ENCODE results near the gene MZB1.
"Not testable (repeated sequence)": the region's sequence is repeated elsewhere in the genome, so short reads cannot be mapped to it uniquely, and the experiment has no call there.

MZB1 gene

DNA sequence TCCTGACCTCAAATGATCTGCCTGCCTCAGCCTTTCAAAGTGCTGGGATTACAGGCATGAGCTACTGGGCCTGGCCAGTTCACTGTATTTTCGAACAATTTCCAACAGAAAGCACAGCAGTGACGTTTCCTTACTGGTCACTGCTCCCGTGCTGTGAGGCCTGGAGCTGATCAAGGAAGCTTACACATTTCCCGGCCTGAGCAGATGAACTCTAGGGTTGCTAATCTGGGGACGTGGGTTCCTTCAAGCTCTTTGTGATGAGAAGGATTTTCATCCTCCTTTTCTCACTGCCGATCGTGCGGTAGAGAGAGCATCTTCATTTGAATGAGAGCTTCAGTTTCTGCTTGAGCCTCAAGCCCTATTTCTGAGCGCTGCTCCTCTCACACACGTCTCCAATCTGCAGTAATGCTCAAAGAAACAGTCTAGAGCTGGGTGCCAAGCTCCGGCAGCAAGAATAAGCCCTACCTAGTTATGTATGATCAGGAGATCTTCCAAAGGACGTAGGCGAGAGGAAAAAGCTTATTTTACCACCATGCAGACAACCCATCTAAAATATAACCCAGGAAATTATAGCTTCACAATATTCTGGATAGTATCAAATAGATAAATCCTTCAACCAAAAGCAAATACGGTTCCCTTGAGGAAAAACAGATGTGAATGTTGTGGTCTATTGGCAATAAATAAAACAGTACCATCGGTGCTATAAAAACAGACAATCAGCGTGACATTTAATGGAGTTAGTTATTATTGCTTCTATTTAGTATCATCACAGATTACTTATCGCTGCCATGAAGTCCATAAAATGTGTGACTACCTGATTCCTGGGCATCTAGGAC lies 21.5 kb upstream of the MZB1 start:
- DNase-seq: no peak

DNA sequence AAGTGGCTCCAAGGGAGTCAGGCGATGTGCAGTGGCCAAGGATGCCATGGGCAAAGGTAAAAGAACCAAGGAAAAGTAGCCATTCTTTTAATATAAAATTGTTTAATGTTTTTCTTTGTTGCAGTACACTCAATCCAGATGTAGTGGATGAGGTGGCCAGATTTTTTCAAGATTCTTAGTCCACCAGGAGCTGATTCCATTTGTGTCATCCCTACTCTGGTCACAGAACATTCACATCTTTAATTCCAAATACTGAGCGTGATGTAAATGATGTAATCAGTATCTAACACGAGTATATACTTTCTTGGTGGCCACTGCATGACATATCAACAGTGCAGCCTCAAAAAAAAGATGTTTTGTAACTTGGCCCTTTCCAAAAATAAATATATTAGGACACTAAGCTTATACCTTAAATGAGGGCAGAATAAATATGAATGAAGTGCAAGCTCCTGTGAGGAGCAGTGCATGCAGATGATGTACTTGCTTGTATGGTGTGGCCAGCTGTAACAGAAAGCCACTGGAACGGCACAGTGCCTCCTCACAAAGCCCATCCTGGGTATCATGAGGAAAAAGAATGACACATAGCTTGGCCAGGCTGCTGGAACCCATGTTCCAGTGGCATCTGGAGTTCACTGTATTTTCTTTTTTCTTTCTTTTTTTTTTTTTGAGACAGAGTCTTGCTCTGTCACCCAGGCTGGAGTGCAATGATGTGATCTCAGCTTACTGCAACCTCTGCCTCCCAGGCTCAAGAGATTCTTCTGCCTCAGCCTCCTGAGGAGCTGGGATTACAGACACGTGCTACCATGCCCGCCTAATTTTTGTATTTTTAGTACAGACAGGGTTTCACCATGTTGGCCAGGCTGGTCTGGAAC lies 20.6 kb upstream of the MZB1 start:
- no peak for DNase-seq

DNA sequence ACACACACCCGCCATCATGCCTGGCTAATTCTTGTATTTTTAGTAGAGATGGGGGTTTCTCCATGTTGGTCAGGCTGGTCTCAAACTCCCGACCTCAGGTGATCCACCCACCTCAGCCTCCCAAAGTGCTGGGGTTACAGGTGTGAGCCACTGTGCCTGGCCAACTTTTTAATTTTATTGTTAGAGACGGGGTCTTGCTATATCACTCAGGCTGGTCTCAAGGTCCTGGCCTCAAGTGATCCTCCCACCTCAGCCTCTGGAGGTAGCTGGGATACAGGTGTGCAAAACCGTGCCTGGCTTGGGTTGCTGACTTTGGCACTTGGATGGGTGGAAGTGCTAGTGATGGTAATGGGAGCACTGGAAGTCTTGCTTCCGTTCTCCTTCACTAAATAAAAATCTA lies 19.4 kb upstream of the MZB1 start:
- not testable (repeated sequence) for DNase-seq

DNA sequence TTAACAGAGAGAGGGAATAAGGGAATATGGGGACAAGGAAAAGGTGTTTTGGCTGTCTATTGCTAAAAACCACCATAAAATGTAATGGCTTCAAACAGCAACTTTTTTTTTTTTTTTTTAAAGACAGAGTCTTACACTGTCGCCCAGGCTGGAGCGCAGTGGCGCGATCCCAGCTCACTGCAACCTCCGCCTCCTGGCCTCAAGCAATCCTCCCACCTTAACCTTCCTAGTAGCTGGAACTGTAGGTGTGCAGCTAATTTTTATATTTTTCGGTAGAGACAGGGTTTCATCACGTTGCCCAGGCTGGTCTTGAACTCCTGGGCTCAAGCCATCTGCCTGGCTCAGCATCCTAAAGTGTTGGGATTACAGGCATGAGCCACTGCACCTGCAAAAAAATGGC lies 18.5 kb upstream of the MZB1 start:
- no peak for DNase-seq

DNA sequence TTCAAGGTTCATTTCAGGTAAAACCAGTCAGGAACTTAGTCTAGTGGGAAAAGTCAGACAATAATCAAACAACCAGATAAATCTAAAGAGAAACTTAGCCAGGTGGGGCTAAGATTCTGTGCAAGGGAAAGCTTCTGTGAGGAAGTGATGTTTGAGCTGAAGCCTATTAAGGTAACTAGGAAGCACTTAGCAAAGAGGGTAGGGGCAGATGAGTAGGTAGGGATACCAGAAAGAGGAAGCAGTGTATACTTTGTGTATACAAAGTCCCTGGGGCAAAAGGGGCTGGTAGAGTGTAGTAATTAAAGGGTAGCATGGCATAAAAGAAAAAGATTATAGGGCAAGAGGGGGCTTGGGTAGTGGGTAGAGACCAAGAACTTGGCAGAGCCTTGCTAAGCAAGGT lies 17.8 kb upstream of the MZB1 start:
- DNase-seq: no peak

DNA sequence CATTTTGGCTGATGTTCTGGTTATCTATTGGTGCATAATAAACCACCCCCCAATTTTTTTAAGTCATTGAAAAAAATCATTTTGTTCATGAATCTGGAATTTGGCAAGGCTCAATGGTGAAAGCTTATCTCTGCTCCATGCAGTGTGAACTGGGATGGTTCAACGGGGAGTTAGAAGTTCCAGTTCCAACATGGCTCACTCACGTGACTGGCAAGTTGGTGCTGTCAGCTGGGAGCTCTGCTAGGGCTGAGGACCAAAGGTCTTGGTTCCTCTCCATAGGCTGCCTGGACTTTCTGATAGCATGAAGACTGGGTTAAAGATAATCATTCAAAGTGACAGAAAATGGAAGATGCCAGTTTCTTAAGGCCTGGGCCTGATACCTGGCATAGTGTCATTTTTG lies 17.2 kb upstream of the MZB1 start:
- DNase-seq: no peak

DNA sequence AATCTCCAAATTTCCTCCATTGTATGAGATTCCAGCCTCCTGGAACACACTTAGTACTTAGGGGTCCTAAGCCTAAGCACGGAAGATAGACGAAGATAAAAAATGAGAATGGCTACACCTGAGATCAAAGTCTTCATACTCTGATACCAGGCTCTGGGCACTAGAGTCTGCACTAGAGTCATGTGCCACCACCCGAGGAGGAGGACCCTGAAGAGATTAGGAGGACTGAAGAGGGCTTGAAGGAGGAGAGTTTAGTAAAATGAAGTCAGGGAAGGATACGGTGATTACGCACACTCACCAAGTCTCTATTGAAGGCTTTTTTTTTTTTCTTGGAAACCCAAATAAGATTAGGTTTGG lies 14.7 kb upstream of the MZB1 start:
- DNase-seq: no peak

DNA sequence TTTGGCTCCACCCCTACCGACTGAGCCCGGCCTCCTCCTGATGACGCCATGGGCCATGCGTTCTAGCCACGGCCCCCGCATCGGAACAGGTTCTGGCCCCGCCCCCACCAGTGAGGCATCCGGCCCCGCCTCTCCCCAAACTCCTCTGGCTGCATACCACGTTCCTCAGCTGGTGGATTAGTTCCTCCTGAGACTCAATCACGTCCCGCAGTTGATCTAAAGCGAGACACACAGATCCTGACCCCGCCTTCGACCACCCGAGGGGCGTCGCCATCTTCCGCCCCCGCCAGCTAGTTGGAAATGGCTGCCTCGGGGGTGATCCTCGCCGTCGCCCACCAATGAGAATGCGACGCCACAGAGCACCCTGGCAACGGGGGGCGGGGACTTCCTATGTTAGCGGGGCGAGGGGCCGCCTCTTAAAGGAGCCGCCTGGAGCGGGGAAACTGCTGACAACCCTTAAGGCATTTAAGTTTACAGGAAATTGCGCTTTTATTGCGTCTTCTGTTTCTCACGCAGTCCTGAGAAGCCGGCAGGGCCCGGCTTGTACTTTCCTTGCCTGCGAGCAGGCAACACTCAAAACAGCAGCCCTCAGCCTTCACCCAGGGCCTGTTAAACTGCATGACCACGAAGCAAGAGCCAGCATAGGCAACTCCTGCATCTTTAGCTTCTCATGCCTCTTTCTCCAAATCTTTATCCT lies 14.2 kb upstream of the MZB1 start, which contains the start of gene SPATA24:
Gene SPATA24 (minus strand): TSS at position 303 of the 697 bp plus-strand sequence. CDS start 29 bp downstream, at position 274.
- DNase-seq: peak; percentile 97

DNA sequence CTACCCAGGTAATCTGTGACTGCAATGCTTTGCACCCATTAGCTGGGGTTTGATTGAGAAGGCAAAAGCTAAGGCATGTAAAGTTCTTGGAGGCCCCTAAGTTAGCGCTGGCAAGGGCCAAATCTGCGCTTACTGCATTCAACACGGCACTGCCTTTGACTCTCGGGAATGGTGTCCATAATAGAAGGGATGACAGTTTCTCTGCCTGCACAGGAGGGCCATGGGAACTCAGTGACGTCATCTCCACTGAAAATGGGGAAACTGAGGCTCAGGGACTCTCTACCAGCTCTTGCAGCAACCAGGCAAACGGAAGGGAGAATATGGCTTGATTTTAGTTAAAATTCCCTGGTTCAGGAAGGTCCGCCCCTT lies 13.7 kb upstream of the MZB1 start:
- no peak for DNase-seq

DNA sequence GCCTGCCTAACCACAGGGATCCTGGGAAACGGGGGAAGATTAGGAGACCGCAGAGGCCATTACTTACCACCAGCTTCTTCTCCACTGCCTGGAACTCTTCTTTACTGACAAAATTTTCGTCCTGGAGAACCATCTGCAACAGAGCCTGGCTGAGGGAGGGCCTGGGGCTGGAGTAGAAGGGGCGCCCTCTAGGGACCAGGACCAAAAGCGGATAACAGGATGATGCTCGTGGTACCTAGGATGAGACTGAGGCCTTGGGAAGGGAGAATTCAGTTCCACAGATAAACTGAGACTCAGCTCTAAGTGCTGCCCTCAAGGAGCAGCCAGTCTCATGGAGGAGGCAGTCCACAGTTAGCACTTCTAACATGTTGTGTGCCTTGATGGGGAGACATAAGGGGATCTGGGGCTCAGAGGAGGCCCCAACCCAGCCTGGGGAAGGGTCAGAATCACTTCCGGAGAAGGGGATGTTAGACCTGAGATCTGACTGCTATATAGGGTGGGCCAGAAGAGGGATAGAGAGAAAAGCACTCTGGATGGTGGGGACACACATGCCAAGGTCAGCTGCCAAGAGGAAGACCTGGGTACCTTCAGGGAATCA lies 12.9 kb upstream of the MZB1 start:
- no peak for DNase-seq

DNA sequence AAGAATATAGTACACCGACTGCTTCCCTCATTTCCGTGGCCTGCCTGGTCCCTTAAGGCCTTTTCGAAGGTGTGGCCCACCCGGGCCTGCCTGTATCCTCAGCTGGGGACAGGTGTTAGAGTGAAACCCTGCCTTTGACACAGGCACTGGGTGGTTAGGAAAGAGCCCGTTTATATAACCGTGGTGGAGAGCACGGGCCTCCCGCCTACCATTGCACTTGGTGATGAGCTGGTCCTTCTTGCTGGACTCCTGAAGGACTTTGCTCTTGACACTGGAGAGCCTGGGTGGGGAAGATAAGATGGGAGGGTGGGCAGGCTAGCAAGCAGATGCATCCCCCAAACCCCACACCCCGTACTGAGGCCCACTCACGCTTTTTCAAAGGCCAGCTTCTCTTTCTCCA lies 11.8 kb upstream of the MZB1 start:
- DNase-seq: no peak

DNA sequence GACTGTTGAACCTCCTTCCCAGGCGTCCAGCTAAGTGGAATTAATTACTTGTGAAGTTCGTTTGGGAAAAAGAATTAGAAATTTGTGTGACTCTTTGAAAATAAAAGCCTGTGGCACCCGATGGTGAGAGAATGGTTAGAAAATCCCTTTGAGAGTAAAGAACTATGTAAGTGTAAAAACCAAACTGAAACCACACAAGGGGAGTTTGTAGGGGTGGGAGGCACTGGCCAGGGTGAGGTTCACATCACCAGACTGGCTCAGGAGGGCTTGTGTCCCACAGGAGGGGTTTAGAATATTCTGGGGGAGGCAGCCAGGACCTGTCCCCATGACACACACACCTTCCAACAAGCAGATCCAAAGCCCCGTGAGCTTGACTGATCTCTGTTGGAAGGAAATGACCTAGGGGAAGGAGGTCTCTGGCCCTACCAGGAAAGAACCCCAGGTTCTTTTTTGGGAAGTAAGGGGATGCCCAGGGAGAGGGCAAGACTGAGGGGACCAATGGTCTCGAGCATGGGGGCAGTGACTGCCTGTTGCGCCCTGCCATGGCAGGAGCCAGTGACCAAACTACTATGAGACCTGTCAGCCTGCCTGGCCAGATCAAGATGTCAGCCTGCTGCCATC lies 9.9 kb upstream of the MZB1 start:
- no peak for DNase-seq

DNA sequence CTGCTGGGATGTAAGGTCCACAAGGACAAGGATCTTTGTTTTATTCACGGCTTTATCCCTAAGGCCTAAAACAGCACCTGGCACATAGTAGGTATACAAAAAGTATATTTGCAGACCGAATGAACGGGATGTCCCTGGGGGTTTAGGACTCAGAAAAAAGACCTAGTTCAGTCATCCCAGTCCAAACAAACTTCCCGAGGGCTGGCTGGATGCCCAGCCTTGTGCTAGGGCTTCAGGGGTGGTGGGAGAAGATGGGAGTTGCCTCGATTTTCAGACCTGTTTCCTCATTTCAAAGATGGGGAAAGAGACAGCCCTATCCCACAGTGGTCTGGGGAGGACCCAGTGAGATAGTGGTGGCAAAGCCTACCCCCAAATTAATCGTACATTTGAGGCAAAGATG lies 8.2 kb upstream of the MZB1 start:
- DNase-seq: no peak

DNA sequence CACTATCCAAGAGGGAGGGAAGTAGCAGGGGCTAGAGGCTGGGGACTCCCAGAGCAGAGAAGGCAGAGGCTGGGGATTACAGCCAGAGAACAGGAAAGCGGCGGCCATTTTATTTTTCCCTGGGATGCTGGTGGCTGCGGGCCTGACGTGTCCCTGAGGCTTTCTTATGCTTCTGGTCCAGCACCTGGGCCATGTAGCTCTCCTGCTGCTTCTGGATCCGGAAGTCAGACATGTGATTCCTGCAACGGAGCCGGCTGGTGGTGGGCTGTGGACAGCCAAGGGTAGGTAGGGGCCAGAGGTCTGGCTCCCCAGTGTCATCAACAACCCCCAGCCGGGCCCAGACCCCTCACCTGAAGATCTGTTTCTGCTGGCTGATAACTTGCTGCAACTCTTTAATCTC lies 7.0 kb upstream of the MZB1 start:
- no peak for DNase-seq

DNA sequence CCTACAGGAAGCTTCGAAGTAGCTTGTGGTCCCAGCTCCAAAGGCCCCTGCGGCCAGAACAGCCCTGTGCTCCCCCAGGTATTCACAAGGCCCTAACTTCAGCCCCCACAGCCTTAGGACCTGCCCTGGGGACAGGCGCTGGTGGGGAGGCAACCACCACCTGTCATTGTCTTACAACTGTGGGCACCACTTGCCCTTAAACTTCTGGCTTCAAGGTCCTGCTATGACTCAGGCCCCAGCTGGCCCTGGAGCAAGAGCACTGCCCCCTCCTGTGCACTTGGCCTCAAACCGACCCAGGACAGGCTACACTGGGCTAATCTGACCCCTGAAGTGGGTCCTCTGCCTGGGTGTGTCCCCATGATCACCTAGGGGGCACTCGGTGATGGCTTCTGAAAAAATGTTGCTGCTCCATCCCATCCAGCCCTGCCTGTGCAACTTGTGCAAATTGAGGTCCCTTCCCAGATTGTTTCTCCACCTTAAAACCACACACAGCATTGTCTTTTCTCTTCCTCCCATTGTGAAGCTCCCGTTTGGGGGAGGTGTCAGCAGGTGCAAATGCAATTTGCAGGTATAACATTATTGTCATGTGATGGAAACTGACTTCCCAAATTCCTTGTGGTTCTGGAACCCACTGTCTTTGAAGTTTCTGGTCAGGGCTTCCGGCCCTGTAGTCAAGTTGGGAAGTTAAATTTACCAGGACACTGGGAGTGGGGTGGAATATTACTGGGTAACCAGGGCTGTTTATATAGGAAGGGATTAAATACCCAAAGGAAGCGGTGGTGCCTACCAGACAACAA lies 6.3 kb upstream of the MZB1 start:
- no peak for DNase-seq

DNA sequence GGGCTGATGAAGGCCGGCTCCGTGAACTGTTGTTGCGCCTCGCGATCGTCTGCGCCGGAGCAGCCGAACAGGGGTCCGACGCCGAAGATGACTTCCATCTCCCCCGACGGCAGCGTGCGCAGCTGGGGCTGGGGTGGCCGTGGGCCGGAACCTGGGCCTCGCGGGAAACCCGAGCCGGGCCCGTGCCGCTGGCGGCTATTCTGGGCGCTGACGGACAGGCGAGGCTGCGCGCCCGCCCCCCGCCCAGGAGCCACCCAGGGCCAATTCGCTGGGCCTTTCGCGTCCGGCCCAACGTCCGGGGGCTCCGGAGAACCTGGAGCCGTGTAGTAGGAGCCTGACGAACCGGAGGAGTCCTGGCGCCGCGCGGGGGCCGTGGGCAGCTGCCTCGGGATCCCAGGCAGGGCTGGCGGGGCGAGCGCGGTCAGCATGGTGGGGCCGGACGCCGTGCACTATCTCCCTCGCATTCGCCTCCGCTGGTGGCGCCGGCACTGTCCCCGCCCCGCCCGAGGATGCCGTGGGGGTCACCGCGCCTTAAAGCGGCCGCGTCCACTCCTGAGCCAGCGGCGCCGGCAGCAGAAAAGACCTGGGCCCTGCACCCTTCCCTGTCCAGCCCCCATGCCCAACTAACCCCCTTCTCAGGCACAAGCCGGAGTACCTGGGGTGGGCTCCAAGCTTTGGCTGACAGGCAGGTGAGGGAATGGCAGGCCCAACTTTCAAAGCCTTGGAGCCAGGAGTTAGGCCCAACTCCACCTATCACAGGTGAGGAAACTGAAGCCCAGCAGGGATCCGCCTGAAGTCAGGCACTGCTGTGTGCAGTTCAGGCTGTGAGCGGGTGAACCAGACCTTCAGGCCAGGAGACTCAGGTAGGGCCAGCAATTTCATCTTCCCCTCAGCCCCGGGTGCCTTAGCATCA lies 5.2 kb upstream of the MZB1 start, which contains the start of gene PROB1:
Gene PROB1 (minus strand): TSS at position 451 of the 913 bp plus-strand sequence. CDS start 23 bp downstream, at position 428.
- peak; percentile 72 for DNase-seq

DNA sequence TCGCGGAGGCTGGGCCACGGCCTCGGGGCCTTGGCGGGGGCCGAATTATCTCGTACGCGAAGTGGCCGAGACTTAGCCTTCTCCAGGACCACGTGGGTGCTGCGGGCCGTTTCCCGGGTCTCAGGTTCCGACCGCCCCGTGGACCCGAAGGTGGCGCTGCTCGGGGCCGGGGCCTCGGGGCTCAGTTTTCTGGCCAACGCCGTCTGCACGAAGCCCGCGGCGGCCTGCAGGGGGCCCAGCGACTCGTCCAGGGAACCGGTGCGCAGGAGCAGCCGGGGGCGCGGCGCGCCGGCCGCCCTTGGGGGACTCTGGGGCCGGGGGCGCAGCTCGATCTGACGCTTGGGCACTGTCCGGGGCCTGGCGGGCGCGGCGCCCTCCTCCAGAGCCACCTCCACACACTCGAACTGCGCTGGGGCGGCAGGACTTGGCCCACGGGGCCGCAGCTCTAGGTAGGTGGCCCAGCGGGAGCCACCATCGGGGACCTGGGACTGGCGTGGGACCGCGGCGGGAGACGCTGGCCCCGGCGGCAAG lies 4.5 kb upstream of the MZB1 start:
- DNase-seq: peak; percentile 75

DNA sequence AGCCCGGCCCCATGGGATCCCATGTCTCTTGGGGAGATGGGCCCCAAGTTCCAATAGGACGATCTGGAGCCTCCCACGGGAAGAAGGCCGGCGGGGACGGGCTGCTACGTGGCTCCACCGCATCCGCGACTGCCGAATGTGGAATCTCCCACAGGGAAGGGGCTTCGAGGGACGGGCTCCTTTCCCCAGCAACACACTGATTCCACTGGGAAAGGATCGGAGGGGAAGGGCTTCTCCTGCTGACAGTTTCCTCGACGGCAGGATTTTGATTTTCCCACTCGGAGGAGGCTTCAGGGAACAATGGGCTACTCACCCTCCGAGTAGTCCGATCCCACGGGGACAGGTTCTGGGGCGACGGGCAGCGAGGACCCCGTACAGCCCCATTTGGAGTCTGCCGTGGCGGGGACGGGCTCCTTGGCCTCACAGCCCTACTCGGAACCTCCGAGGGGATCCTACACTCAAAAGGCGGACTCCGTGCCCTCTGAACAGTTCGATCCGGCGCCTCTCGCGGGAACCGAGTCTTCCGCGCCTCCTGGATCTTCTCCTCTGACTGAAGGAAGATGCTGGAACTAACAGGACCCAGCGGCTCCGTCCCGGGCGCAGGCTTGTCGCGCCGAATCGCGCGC lies 3.9 kb upstream of the MZB1 start:
- DNase-seq: peak; percentile 72

All from right kidney (tissue), 1 donor.